Measurements from ENCODE around the gene MALT1.
"Not testable (repeated sequence)": the region's sequence is repeated elsewhere in the genome, so short reads cannot be mapped to it uniquely, and the experiment has no call there.

Gene MALT1

GRCh38 chr18:58738322-58738721, 67.1 kb downstream of the MALT1 start:
- no peak for DNase-seq (ENCODE audit: low read depth)

DNA sequence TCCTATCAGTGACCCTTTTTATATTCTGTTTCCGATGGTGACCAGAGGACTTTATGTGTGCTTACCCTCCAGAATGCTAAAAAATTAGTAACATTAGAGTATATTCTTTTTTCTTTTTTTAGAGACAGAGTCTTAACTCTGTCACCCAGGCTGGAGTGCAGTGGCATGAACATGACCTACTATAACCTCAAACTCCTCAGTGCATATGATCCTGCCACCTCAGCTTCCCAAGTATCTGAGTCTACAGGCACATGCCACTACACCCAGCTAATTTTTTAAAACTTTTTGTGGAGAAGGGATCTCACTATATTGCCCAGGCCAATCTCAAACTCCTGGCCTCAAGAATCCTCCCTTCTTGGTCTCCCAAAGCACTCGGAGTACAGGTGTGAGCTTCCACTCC, 74.6 kb downstream of the MALT1 start:
- no peak for DNase-seq (ENCODE audit: low read depth)

DNA sequence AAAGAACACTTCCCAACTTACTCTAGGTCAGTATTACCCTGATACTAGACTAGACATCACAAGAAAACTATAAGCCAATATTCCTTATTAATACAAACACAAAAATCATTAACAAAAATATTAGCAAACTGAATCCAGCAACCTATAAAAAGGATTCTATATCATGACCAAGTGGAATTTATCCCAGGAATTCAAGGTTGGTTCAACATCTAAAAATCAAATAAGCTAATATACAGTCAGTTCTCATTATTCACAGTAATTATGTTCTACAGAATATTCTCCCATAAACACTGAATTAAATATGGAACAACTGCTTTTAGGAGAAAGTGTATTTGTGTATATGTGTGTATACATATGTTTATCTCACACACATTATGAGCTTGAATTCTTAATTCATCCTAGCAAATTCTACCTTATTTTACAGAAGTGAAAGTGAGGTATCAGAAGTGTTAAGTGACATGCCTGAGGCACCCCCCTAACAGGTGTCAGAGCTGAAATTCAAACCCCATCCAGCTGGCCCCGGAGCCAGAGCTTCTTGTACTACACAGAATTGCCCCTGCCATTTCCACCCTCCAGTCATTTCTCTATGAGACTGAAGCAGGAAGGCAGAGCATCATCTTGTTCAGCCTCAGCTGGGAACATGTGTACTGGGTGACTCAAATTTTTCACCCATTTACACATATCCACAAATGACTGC, 77.8 kb downstream of the MALT1 start:
- DNase-seq (ENCODE audit: low read depth) = no peak

DNA sequence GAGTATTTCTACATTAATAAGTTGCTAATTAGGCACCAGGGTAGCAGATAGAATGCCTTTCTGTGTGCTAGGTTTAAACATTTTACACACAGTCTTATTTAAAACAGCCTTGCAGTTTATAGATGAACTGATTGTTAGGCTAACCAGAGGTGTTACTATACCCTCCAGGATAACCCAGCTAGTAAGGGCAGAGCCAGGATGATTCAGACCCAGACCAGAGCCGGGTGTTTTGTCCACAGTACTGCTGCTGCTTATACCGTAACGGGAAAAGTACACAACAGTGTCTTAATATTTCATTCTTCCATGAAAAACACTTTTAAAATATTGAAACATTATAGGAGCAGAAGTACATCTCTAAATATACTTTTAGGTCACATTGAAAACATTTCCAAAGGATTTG, 82.7 kb downstream of the MALT1 start:
- DNase-seq (ENCODE audit: low read depth) = no peak

- no peak for DNase-seq (ENCODE audit: low read depth)
Measured at GRCh38 chr18:58754544-58755068, 83.3 kb downstream of the MALT1 start.

DNA sequence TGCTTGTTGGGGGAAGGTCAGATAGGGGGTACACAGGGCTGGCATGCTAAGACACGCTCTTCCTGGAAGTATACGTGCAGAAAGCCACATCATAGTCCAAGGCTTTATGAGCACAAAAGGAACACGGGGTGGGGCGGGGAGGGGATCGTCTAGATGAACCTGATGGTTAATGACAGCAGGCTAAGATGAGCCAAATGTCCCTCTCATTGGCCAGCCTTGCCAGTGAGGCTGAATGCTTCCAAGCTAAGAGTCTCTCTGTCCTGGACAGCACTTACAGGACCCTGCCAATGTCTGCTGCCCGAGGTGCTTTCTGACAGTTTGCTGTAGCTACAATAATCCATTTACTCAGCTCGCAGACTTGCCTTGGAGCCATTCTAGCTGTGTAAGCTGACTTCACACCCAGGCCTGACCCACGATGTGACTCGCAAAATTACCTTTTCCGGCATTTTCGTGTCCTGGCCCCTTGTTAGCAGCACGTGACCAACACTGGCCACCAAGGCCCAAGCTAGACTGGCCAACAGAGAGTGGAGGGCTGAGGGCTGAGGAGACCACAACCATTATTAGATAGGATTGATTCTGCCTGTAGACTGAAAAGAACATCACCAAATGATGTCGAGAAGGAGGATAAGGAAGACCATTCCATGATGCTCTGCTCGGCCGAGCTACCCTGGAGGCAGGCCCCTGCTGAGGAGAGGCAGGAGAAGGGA, 84.2 kb downstream of the MALT1 start:
- no peak for DNase-seq (ENCODE audit: low read depth)

- DNase-seq (ENCODE audit: low read depth) = no peak
Measured at GRCh38 chr18:58756148-58756547, 84.9 kb downstream of the MALT1 start.

DNA sequence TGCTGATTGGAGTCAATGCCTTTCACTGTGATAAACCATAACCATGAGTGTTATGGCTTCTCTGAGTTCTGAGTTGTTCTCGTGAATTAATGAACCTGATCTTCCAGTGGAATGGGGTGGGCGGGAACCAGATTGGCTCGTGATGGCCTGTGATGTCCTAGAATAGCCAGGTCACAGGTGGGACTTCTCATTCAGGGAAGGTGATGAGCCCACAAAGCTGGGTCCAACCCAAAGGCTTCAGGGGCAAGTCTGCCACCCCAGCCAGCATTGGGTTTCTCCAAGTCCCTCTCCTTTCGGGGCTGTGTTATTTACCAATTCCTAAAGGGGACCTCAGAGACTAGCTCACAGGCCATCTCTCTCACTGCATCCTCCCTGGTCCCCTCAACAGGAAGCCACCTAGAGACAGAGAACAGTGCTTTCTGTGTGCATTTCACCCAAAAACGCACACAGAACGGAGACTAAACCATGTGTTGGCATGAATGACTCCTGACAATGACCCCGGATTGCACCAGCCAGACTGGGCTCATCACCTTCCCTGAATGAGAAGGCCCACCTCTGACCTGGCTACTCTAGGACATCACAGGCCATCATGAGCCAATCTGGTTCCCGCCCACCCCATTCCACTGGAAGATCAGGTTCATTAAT, 85.5 kb downstream of the MALT1 start:
- no peak for DNase-seq (ENCODE audit: low read depth)

DNA sequence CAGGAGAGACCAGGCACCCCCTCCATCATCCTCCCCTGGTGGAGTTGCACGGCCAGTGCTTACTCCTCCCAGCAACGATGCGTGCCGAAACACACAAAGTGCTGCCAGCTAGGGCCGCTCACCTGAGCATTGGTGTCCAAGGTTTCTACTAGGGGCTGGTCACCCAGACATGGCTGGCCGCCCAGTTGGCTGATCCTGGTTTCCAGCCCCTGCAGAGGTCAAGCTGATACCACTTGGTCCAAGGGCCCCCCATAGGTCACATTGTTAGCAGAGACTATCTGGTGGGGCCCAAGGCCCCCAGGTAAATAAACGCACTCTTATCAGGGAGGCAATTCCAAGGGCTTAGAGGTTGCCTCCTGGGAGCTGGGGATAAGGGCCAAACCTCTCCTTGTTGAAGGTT, 86.1 kb downstream of the MALT1 start:
- DNase-seq (ENCODE audit: low read depth) = not testable (repeated sequence)

GRCh38 chr18:58758046-58758445, 86.8 kb downstream of the MALT1 start:
- DNase-seq (ENCODE audit: low read depth) = no peak

GRCh38 chr18:58758606-58759005, 87.3 kb downstream of the MALT1 start:
- no peak for DNase-seq (ENCODE audit: low read depth)

DNA sequence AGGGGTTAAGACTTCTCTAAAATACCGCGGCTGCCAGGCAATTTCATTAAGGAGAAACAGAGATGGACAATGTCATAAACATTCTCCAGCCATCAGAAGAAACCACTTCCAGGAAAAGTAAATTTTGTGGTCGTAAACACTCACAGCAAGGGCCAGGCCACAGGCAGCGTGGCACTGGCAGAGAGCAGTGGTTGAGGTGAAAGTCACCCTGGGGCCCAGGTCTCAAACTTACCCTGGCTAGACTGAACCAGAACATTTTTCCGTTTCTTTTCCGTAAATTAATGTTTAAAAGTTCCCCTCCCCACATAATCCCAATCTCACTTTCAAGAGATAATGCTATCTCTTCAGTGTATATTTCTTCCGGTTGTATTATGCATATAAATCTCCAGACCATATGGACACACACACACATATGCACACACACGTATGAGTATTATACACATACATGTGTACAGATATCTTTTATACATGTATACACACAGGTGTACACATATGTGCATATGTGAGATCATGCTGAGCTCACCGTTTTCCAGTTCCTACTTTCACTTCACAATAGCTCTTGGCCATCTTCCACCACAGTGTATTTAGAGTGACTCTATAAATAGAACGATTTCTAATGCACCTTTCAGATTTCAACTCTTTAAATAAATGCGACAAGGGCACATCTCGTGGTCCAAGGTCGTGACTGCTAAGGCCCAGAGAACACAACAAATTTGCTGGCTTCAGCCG, 90.1 kb downstream of the MALT1 start:
- DNase-seq (ENCODE audit: low read depth) = no peak

DNA sequence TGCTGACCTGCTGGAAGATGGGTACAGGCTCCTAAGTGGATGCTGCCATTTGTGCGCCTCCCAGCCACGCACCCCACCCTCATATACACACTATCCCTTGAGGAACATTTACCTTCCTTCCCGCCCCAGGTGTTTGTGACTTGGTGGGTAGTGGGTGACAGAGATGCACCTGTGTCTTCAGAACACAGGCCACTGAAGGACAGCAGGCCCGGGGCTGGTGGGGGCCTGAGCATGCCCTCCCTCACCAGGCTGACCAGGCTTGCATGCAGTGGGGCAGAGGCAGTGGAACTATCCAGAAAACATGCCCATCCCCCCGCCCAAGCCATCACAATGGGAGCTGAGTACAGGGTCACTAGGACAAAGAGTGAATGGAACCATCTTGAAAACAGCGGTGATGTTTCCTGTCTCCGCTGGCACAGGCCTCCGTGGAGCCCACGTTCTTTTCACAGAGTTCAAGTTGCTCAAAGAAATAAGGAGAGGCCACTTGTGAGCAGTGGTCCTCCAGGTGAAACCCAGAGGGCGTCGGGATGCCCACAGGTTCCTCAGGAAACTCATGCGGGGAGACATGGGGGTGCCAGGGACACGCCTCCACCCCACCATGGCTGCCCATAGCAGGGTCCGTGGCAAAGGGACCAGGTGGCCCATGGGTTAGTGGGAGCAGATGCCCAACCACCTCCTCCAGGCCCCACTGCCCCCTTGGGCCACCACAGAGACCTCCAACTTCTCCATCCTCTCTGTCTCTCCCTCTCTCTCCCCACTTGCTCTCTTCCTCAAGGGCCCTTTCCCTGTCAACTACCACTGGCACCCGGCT, 90.9 kb downstream of the MALT1 start:
- no peak for DNase-seq (ENCODE audit: low read depth)

DNA sequence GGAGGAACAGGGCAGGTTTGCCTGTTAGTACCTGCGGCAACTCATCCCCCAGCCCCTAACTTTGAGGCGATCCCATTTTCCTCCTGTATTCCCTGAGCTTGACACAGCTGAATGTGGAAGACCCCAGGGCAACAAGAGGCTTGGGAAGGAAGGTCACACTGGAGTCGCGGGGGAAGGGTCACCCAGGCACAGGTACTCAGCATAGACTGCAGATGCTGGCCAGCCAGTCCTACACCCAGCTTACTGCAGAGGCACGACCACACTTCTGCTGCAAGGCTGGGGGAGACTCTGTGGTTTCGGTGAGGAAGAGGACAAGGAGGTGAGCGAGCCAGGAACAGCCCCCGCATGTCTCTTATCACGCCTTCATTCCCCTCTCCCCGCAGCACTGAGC, 91.5 kb downstream of the MALT1 start:
- no peak for DNase-seq (ENCODE audit: low read depth)

- DNase-seq (ENCODE audit: low read depth) = no peak
Measured at GRCh38 chr18:58766164-58766563, 94.9 kb downstream of the MALT1 start.

DNA sequence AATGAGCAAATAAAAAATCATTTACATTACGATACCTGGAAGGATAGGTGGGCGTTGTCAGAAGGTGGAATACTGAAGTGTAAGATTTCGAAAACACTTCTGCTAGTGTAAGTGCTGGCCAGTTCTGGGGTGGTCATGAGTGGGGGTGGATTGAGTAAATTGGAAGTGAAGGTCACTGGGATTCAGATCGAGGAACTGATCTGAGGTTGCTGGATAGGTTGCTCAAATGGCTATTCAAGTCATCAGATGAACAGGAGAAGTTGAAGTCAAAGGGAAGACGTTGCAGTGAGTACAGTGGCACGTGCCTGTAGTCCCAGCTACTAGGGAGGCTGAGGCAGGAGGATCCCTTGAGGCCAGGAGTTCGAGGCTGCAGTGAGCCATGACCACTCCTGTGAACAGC, 95.7 kb downstream of the MALT1 start:
- no peak for DNase-seq (ENCODE audit: low read depth)

GRCh38 chr18:58768293-58768974, 97.2 kb downstream of the MALT1 start:
- DNase-seq (ENCODE audit: low read depth) = peak; percentile 33

DNA sequence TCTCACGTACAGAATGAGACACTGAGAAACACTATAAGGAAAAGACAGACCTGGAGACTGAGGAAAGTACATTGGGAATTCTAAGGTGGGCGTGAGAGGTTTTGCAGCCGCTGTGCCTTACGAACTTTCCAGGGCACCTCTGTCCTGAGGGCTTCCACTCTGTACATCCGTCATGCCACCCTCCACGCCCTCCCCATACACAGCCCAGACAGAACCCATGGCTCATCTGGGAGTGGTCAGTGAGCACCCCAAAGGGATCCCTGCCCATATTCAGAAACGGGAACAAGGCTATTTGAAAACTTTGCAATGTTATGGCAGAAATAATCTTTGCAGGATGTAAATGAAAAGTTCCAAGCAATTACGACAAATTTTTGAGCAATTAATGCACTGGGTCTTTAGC, 98.1 kb downstream of the MALT1 start:
- DNase-seq (ENCODE audit: low read depth) = no peak

GRCh38 chr18:58770601-58771000, 99.3 kb downstream of the MALT1 start:
- no peak for DNase-seq (ENCODE audit: low read depth)

DNA sequence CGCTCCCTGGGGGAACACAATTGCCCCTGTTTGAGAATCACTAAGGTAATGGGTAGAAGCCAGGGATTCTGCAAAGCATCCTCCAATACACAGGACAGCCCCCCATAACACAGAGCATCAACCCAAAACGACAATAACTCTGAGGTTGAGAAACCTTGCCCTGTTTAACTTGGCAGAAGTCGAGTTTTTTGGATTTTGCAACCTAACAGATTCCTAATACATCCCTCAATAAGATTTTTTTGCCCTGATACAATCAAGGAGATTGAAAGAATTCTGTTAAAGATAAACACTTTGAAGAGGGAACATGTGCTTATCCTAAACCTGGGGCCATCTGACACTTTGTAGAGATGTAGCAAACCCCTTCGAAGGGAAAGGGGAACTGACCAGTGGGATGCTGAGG, 100.9 kb downstream of the MALT1 start:
- DNase-seq (ENCODE audit: low read depth) = no peak

- no peak for DNase-seq (ENCODE audit: low read depth)
Measured at GRCh38 chr18:58776084-58776483, 104.8 kb downstream of the MALT1 start.
